CD4-positive, alpha-beta memory T cell (primary cell): Measurements from ENCODE around the gene FDXR. TPM values are rescaled to one million over a fixed set of nuclear protein-coding genes. Genes with fewer than 3 reads are reported as not detected.
A peak's percentile ranks its signal among the peaks of the same experiment; 100 is the strongest.
"Not testable (repeated sequence)": the region's sequence is repeated elsewhere in the genome, so short reads cannot be mapped to it uniquely, and the experiment has no call there.

Source experiments
- CTCF ChIA-PET: fragments of 350-600 bp; sonication (Branson Sonifier 250); formaldehyde crosslinking; loops from one replicate; lab custom pipeline; 2021; ENCODE audit warnings: inconsistent platforms; ENCODE audit not compliant: partially characterized antibody; lab: Charles Lee
- POLR2A ChIA-PET: fragments of 350-600 bp; sonication (Branson Sonifier 250); formaldehyde crosslinking; loops from one replicate; lab custom pipeline; 2021; ENCODE audit not compliant: partially characterized antibody; lab: Charles Lee
- DNase-seq, 5 donors: peaks; one replicate each; pipeline versions ENCODE4 v3.0.0 to v3.0.0-alpha.2; 2020 to 2022; ENCODE audit warnings: mixed read lengths in 1 of 5
- H3K27ac ChIP-seq: one replicate; pipeline ENCODE4 v1.7.0; 2013; ENCODE audit warnings: low read depth, low read length
- H3K27me3 ChIP-seq: 2 replicates; pipeline ENCODE4 v1.7.0; 2013; ENCODE audit warnings: mild to moderate bottlenecking, low read length, moderate library complexity; ENCODE audit not compliant: insufficient read depth
- H3K36me3 ChIP-seq: 2 replicates; pipeline ENCODE4 v1.7.0; 2013; ENCODE audit warnings: mild to moderate bottlenecking, low read length, moderate library complexity; ENCODE audit not compliant: insufficient read depth
- H3K4me1 ChIP-seq: 2 replicates; pipeline ENCODE4 v1.7.0; 2013; ENCODE audit warnings: mild to moderate bottlenecking, low read length, moderate library complexity; ENCODE audit not compliant: insufficient read depth
- H3K4me3 ChIP-seq, 2 donors: one replicate each; pipeline ENCODE4 v1.7.0; 2013; ENCODE audit warnings: low read length in 2 of 2, mild to moderate bottlenecking in 1 of 2
- H3K9me3 ChIP-seq, 2 donors: one replicate each; pipeline ENCODE4 v1.7.0; 2013; ENCODE audit warnings: low read length in 2 of 2, control low read depth in 1 of 2; ENCODE audit not compliant: control insufficient read depth in 1 of 2
- H3K27ac Mint-ChIP-seq, 7 donors: one replicate each; pipeline ENCODE4 v1.8.0; 2020 to 2021; ENCODE audit warnings: mixed read lengths in 7 of 7, mild to moderate bottlenecking in 6 of 7, inconsistent platforms in 3 of 7, moderate library complexity in 3 of 7
- H3K27me3 Mint-ChIP-seq, 2 donors: one replicate each; pipeline ENCODE4 v1.8.0; 2020 to 2021; ENCODE audit warnings: mixed read lengths in 2 of 2
- H3K36me3 Mint-ChIP-seq, 2 donors: one replicate each; pipeline ENCODE4 v1.8.0; 2020 to 2021; ENCODE audit warnings: mixed read lengths in 2 of 2, inconsistent platforms in 1 of 2, mild to moderate bottlenecking in 1 of 2
- H3K4me1 Mint-ChIP-seq, 4 donors: one replicate each; pipeline ENCODE4 v1.8.0; 2020 to 2021; ENCODE audit warnings: mixed read lengths in 4 of 4, mild to moderate bottlenecking in 1 of 4
- H3K4me3 Mint-ChIP-seq, 8 donors: one replicate each; pipeline ENCODE4 v1.8.0; 2020 to 2021; ENCODE audit warnings: mixed read lengths in 8 of 8, mild to moderate bottlenecking in 7 of 8, moderate library complexity in 6 of 8, inconsistent platforms in 3 of 8
- H3K9me3 Mint-ChIP-seq, 8 donors: one replicate each; pipeline ENCODE4 v1.8.0; 2020 to 2021; ENCODE audit warnings: mixed read lengths in 8 of 8, mild to moderate bottlenecking in 5 of 8, inconsistent platforms in 3 of 8, moderate library complexity in 1 of 8
- intact Hi-C: fragments of 100-400 bp; cut with micrococcal nuclease; formaldehyde crosslinking; loops from one replicate; pipeline ENCODE4 v1.15.1; 2023
- polyA plus RNA-seq, 2 donors: library from polyadenylated mRNA; unstranded; fragments of 300-500 nt; fragmentation: Illumina TruSeq; gene quantifications; one replicate each; pipeline ENCODE4 v1.2.3, GENCODE V29; 2021
- total RNA-seq, 2 experiments: library from RNA; stranded (reverse); gene quantifications; one replicate each; pipeline ENCODE4 v1.2.3, GENCODE V29; 2021

FDXR gene
- total and polyA plus RNA-seq, 4 experiments from 2014 or later, result 2.7 to 21.8 (median 10.6) TPM

DNA sequence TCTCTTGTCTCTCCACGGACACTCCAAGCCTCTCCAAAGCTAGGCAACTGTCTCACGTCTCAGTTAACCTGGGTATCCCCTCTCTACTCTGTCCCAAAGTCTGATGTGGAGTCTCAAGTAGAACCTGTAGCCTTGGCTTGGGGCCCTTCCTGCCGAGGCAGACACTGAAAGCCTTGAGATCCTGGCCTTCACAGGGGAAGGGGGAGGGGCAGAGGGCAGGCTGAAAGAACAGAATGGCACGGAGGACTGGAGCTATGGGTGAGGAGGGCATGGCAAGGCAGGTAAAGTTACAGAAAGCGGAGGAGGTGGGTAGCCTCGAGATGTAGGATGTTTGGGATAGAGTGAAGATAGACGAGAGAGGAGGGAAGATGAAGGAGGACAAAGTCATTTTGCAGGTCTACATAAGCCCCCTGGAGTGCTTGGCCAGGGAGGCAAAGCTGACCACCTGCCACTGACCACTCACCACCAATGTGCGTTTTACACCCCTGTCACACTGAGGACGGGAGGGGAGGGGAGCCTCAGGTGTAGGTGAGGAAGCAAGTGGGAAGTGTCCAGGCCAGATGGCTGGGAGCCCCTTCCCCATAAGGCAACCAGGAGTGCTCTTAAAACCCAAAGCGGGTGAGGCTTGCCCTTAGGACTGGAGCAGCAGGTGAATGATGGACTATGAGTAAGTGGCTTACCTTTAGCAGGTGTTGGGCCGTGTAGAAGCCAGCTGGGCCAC, 1.3 kb downstream of the FDXR start:
- Mint-ChIP-seq H3K4me1 (peaks cover 10 to 27% (median 17%) of the 10 kb centered on the region in 4 donors), H3K27me3 (no peaks in the 10 kb centered on the region), H3K27ac (peak overlapping the region in 2 of 7 donors; percentile 60 to 92), H3K36me3 (no peaks in the 10 kb centered on the region), H3K4me3 (peak overlapping the region; percentile 12 to 92 (median 67)), H3K9me3 (peaks cover 0 to 2% (median 0%) of the 10 kb centered on the region in 8 donors)
- Histone ChIP-seq H3K9me3 (no peaks in the 10 kb centered on the region), H3K36me3 (no peaks in the 10 kb centered on the region), H3K27ac (no peak overlapping the region), H3K4me1 (peaks cover 22% of the 10 kb centered on the region), H3K4me3 (no peak overlapping the region), H3K27me3 (no peaks in the 10 kb centered on the region)
- CTCF ChIA-PET, result interaction anchor here (0.5 to 2.0 kb wide), 5 partner anchors 10 to 404 kb away, joined by 3 to 7 read pairs (median 4); no protein-coding TSS in a partner anchor
- intact Hi-C loops, result loop anchor here (5.0 kb wide), 1 partner anchor 161 kb away; no protein-coding TSS in a partner anchor
- POLR2A ChIA-PET, result interaction anchor here (1.5 to 2.4 kb wide), 4 partner anchors 24 to 418 kb away, joined by 4 to 12 read pairs (median 8); partner anchors contain the start of gene SLC25A19
- DNase-seq, result no peak

- H3K9me3 ChIP-seq, result no peaks in the 10 kb centered on the region
- Mint-ChIP-seq H3K27me3 (no peaks in the 10 kb centered on the region), H3K4me3 (no peak overlapping the region), H3K36me3 (no peaks in the 10 kb centered on the region), H3K9me3 (peaks cover 0 to 2% (median 0%) of the 10 kb centered on the region in 8 donors), H3K4me1 (peaks cover 10 to 27% (median 17%) of the 10 kb centered on the region in 4 donors), H3K27ac (no peak overlapping the region)
- no peaks in the 10 kb centered on the region for H3K27me3 ChIP-seq
- intact Hi-C loops, result loop anchor here (5.0 kb wide), 1 partner anchor 162 kb away; no protein-coding TSS in a partner anchor
- peaks cover 22% of the 10 kb centered on the region for H3K4me1 ChIP-seq
- CTCF ChIA-PET, result interaction anchor here (0.7 to 3.1 kb wide), 5 partner anchors 9 to 213 kb away, joined by 3 to 12 read pairs (median 6); partner anchors contain the start of gene GRIN2C
- no peak for DNase-seq
- no peak overlapping the region for H3K4me3 ChIP-seq
- H3K36me3 ChIP-seq, result no peaks in the 10 kb centered on the region
- no peak overlapping the region for H3K27ac ChIP-seq
- POLR2A ChIA-PET, result interaction anchor here (2.4 kb wide), 1 partner anchor 129 kb away, joined by 11 read pairs; no protein-coding TSS in a partner anchor
These were observed 2.3 kb downstream of the FDXR start for GRCh38 chr17:74870512-74870911.

DNA sequence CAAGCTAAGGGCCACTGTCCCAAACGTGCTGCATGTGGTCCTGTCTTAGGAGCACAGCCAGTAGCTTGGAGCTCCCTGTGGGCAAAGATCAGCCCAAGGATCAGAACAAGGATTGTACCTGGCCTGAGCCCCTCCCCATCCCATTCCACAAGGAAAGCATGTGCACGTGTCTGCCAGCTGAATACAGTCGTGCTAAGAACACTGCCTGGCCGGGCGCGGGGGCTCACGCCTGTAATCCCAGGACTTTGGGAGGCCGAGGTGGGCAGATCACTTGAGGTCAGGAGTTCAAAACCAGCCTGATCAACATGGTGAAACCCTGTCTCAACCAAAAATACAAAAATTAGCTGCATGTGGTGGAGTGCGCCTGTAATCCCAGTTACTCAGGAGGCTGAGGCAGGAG, 2.8 kb downstream of the FDXR start:
- H3K36me3 ChIP-seq, H3K27ac ChIP-seq, H3K27me3 Mint-ChIP-seq, H3K4me3 Mint-ChIP-seq, H3K9me3 Mint-ChIP-seq, DNase-seq, H3K4me3 ChIP-seq, POLR2A ChIA-PET, H3K36me3 Mint-ChIP-seq, H3K9me3 ChIP-seq, H3K27me3 ChIP-seq, H3K27ac Mint-ChIP-seq: not testable (repeated sequence)
- H3K4me1 ChIP-seq, result peaks cover 22% of the 10 kb centered on the region
- H3K4me1 Mint-ChIP-seq, result peaks cover 12 to 31% (median 18%) of the 10 kb centered on the region in 4 donors
- intact Hi-C loops, result loop anchor here (5.0 kb wide), 1 partner anchor 162 kb away; no protein-coding TSS in a partner anchor
- CTCF ChIA-PET, result interaction anchor here (0.7 to 3.1 kb wide), 4 partner anchors 10 to 212 kb away, joined by 3 to 12 read pairs (median 8); partner anchors contain the start of gene GRIN2C

DNA sequence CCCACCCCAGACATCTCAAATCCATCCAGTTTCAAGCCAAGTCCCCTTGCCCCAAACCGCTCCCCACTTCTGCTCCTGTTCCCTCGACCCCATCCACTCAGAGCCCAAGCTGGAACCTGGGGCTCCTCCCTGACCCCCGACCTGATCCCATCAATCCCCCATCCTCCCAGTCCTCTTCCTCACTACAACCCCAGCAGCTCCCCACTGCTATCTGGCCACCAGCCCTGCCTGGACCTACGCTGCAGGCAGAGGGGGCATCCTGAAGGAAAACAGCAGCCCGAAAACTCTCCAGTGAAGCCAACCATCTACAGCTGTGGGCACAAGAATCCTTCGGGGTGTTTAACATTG, 3.9 kb downstream of the FDXR start:
- Histone ChIP-seq H3K4me3 (no peak overlapping the region), H3K27ac (no peak overlapping the region), H3K4me1 (peaks cover 23% of the 10 kb centered on the region), H3K27me3 (no peaks in the 10 kb centered on the region), H3K9me3 (no peaks in the 10 kb centered on the region), H3K36me3 (no peaks in the 10 kb centered on the region)
- H3K27me3 Mint-ChIP-seq, result peaks cover 0 to 2% of the 10 kb centered on the region in 2 donors
- no peak for DNase-seq
- H3K4me3 Mint-ChIP-seq, result no peak overlapping the region
- H3K9me3 Mint-ChIP-seq, result peaks cover 0 to 2% (median 0%) of the 10 kb centered on the region in 8 donors
- H3K27ac Mint-ChIP-seq, result no peak overlapping the region
- POLR2A ChIA-PET, result no interaction called here
- peaks cover 13 to 33% (median 19%) of the 10 kb centered on the region in 4 donors for H3K4me1 Mint-ChIP-seq
- peaks cover 0 to 3% of the 10 kb centered on the region in 2 donors for H3K36me3 Mint-ChIP-seq
- intact Hi-C loops, result no loop called here
- CTCF ChIA-PET, result interaction anchor here (1.0 to 3.1 kb wide), 3 partner anchors 9 to 212 kb away, joined by 3 to 12 read pairs (median 9); partner anchors contain the start of gene GRIN2C

DNA sequence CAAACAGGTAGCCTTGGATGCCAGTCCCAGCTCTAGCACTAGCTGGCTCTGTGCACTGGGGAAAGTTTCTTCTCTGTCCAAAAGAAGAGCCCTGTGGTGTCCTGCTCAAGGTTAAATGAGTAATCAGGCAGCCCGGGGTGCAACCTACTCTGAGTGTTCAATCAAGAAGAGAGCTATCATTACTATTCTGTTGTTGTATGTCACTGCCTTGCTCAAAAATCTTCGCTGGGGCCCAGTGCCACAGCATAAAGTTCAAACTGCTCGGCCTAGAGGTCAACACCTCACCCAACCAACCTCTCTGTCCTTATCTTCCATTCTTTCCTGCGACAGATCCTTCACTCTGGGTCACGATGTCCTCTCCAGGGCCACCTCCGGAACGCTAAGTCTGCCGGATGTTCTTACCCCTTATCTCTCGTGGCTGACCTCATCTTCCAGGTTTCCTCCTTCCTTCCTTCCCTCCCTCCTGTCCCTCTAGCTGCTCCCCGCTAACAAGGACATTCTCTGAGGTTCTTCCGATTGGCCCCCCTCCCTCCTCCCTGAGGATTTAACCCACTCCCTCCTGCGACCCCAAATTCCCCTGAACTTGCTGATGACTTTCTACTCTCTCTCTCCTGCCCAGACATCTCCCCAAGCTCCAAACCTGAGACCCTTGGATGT, 4.4 kb downstream of the FDXR start:
- no peaks in the 10 kb centered on the region for H3K27me3 ChIP-seq
- Mint-ChIP-seq H3K4me1 (peaks cover 12 to 29% (median 17%) of the 10 kb centered on the region in 4 donors), H3K36me3 (peaks cover 0 to 3% of the 10 kb centered on the region in 2 donors), H3K27ac (no peak overlapping the region), H3K4me3 (no peak overlapping the region), H3K27me3 (peaks cover 0 to 2% of the 10 kb centered on the region in 2 donors), H3K9me3 (peaks cover 0 to 2% (median 0%) of the 10 kb centered on the region in 8 donors)
- CTCF ChIA-PET, result interaction anchor here (0.7 to 3.1 kb wide), 4 partner anchors 8 to 211 kb away, joined by 3 to 12 read pairs (median 6); partner anchors contain the start of gene GRIN2C
- no peak overlapping the region for H3K4me3 ChIP-seq
- POLR2A ChIA-PET, result no interaction called here
- no peaks in the 10 kb centered on the region for H3K36me3 ChIP-seq
- DNase-seq, result no peak
- H3K27ac ChIP-seq, result no peak overlapping the region
- H3K4me1 ChIP-seq, result peaks cover 19% of the 10 kb centered on the region
- no peaks in the 10 kb centered on the region for H3K9me3 ChIP-seq
- intact Hi-C loops, result no loop called here

- no peak overlapping the region for H3K4me3 ChIP-seq
- H3K27me3 ChIP-seq, result no peaks in the 10 kb centered on the region
- H3K27ac ChIP-seq, result no peak overlapping the region
- H3K4me1 ChIP-seq, result peaks cover 13% of the 10 kb centered on the region
- intact Hi-C loops, result no loop called here
- Mint-ChIP-seq H3K27ac (no peak overlapping the region), H3K9me3 (no peaks in the 10 kb centered on the region), H3K27me3 (peaks cover 0 to 4% of the 10 kb centered on the region in 2 donors), H3K36me3 (peaks cover 0 to 3% of the 10 kb centered on the region in 2 donors), H3K4me1 (peaks cover 10 to 17% (median 12%) of the 10 kb centered on the region in 4 donors), H3K4me3 (no peak overlapping the region)
- DNase-seq, result no peak
- ChIA-PET POLR2A (interaction anchor here (0.8 to 2.5 kb wide), 2 partner anchors 119 to 121 kb away, joined by 3 to 10 read pairs; no protein-coding TSS in a partner anchor), CTCF (interaction anchor here (0.6 to 7.4 kb wide), 9 partner anchors 9 to 508 kb away, joined by 3 to 127 read pairs (median 10); no protein-coding TSS in a partner anchor)
- H3K9me3 ChIP-seq, result no peaks in the 10 kb centered on the region
- H3K36me3 ChIP-seq, result no peaks in the 10 kb centered on the region
These were observed 6.5 kb downstream of the FDXR start for GRCh38 chr17:74866198-74866835.
